Tibial nerve (tissue), 4 donors: ENCODE results near the gene PPP2R1B. TPM values are rescaled to one million over a fixed set of nuclear protein-coding genes. Genes with fewer than 3 reads are reported as not detected.

Experiments
- DNase-seq, 2 donors: peaks; one replicate each; pipeline ENCODE4 v3.0.0-alpha.2; 2019; ENCODE audit warnings: low spot score in 2 of 2
- H3K27ac ChIP-seq, 4 donors: fragments of 200-600 bp; sonication (generic) in 3 of 4; one replicate each; pipeline ENCODE4 v1.5.1; 2017 to 2019; ENCODE audit warnings: mild to moderate bottlenecking in 1 of 4
- H3K27me3 ChIP-seq, 2 donors: fragments of 200-600 bp; sonication (generic) in 1 of 2; one replicate each; pipeline versions ENCODE4 v1.5.1 to v1.6.0; 2017 to 2019
- H3K36me3 ChIP-seq, 3 donors: fragments of 200-600 bp; sonication (generic); one replicate each; pipeline ENCODE4 v1.5.1; 2018 to 2019
- H3K4me1 ChIP-seq, 4 donors: fragments of 200-600 bp; sonication (generic) in 3 of 4; one replicate each; pipeline ENCODE4 v1.5.1; 2017 to 2019
- H3K4me3 ChIP-seq, 4 donors: fragments of 200-600 bp; sonication (generic) in 3 of 4; one replicate each; pipeline ENCODE4 v1.5.1; 2017 to 2019; ENCODE audit warnings: mild to moderate bottlenecking in 1 of 4, moderate library complexity in 1 of 4
- H3K9me3 ChIP-seq, 4 donors: fragments of 200-600 bp; sonication (generic) in 3 of 4; one replicate each; pipeline ENCODE4 v1.5.1; 2017 to 2019
- CTCF ChIP-seq, 5 experiments: fragments of 200-600 bp in 3 of 5; fragments of 450-650 bp in 2 of 5; sonication (generic) in 3 of 5; IDR thresholded peaks; one replicate each; pipeline ENCODE4 v1.5.1; 2016 to 2019; ENCODE audit warnings: antibody characterized with exemption in 5 of 5, mild to moderate bottlenecking in 3 of 5, moderate library complexity in 2 of 5
- EP300 ChIP-seq, 2 donors: sonication (generic); formaldehyde crosslinking; IDR thresholded peaks; one replicate each; pipeline ENCODE4 v1.6.1; 2017; ENCODE audit warnings: antibody characterized with exemption in 2 of 2, mild to moderate bottlenecking in 1 of 2
- POLR2A ChIP-seq, 2 donors: fragments of 450-650 bp; IDR thresholded peaks; one replicate each; pipeline ENCODE4 v1.6.1; 2017; ENCODE audit warnings: antibody characterized with exemption in 2 of 2, mild to moderate bottlenecking in 2 of 2, moderate library complexity in 2 of 2
- WGBS, 2 donors: methylation state at CpG; one replicate each; pipeline ENCODE4 v1.1.5; 2018; 5-methylcytosine and 5-hydroxymethylcytosine counted together
- total RNA-seq, 4 donors: library from RNA; depleted of rRNA; stranded (reverse); fragments of >200 nt; gene quantifications; one replicate each; pipeline ENCODE4 v1.1.0, GENCODE V29; 2016

Gene PPP2R1B
- total RNA-seq, 4 donors from 2014 or later: 20.8 to 41.4 (median 25.1) TPM

GRCh38 chr11:111793863-111794262, 27.7 kb upstream of the PPP2R1B start:
- Histone ChIP-seq H3K27me3 (no peaks in the 10 kb centered on the region), H3K27ac (peak overlapping the region in 2 of 4 donors; percentile 35 to 50), H3K36me3 (peaks cover 0 to 41% (median 0%) of the 10 kb centered on the region in 3 donors), H3K4me3 (no peak overlapping the region), H3K9me3 (peaks cover 0 to 4% (median 0%) of the 10 kb centered on the region in 4 donors), H3K4me1 (peaks cover 0 to 11% (median 0%) of the 10 kb centered on the region in 4 donors)
- 32 to 52% methylated on average over 5 of the region's 5 CpGs for WGBS, 2 donors
- TF ChIP-seq EP300 (IDR thresholded peaks at IDR 0.05) (no peak), POLR2A (IDR thresholded peaks at IDR 0.05) (no peak), CTCF (IDR thresholded peaks at IDR 0.05) (no peak)
- DNase-seq: no peak

- TF ChIP-seq CTCF (IDR thresholded peaks at IDR 0.05): no peak
- TF ChIP-seq POLR2A (IDR thresholded peaks at IDR 0.05): no peak
- TF ChIP-seq EP300 (IDR thresholded peaks at IDR 0.05): no peak
- WGBS, 2 donors: 85 to 87% methylated on average over 6 of the region's 6 CpGs
- peaks cover 0 to 11% (median 0%) of the 10 kb centered on the region in 4 donors for H3K4me1 ChIP-seq
- H3K9me3 ChIP-seq: peaks cover 0 to 4% (median 0%) of the 10 kb centered on the region in 4 donors
- no peak for DNase-seq
- H3K4me3 ChIP-seq: no peak overlapping the region
- peaks cover 0 to 35% (median 0%) of the 10 kb centered on the region in 3 donors for H3K36me3 ChIP-seq
- H3K27ac ChIP-seq: no peak overlapping the region
- H3K27me3 ChIP-seq: no peaks in the 10 kb centered on the region
Observed at GRCh38 chr11:111792955-111793500, 26.8 kb upstream of the PPP2R1B start.

- Histone ChIP-seq H3K36me3 (peaks cover 0 to 29% (median 0%) of the 10 kb centered on the region in 3 donors), H3K4me1 (peaks cover 0 to 11% (median 0%) of the 10 kb centered on the region in 4 donors), H3K9me3 (peaks cover 0 to 3% (median 0%) of the 10 kb centered on the region in 4 donors), H3K27ac (no peak overlapping the region), H3K27me3 (no peaks in the 10 kb centered on the region), H3K4me3 (no peak overlapping the region)
- DNase-seq: no peak
- TF ChIP-seq POLR2A (IDR thresholded peaks at IDR 0.05): no peak
- no peak for TF ChIP-seq EP300 (IDR thresholded peaks at IDR 0.05)
- TF ChIP-seq CTCF (IDR thresholded peaks at IDR 0.05): no peak
- 94 to 98% methylated on average over 1 of the region's 1 CpG for WGBS, 2 donors
Observed at GRCh38 chr11:111792314-111792713, 26.1 kb upstream of the PPP2R1B start.

GRCh38 chr11:111788464-111788863, 22.3 kb upstream of the PPP2R1B start:
- H3K27ac ChIP-seq: no peak overlapping the region
- H3K36me3 ChIP-seq: peaks cover 0 to 41% (median 11%) of the 10 kb centered on the region in 3 donors
- WGBS, 2 donors: 81 to 90% methylated on average over 2 of the region's 2 CpGs
- no peaks in the 10 kb centered on the region for H3K27me3 ChIP-seq
- H3K9me3 ChIP-seq: no peaks in the 10 kb centered on the region
- DNase-seq: no peak
- no peaks in the 10 kb centered on the region for H3K4me1 ChIP-seq
- TF ChIP-seq POLR2A (IDR thresholded peaks at IDR 0.05) (no peak), CTCF (IDR thresholded peaks at IDR 0.05) (no peak), EP300 (IDR thresholded peaks at IDR 0.05) (no peak)
- H3K4me3 ChIP-seq: no peak overlapping the region

- Histone ChIP-seq H3K4me1 (no peaks in the 10 kb centered on the region), H3K4me3 (no peak overlapping the region), H3K9me3 (no peaks in the 10 kb centered on the region), H3K36me3 (peaks cover 0 to 45% (median 11%) of the 10 kb centered on the region in 3 donors), H3K27ac (no peak overlapping the region), H3K27me3 (no peaks in the 10 kb centered on the region)
- DNase-seq: no peak
- TF ChIP-seq CTCF (IDR thresholded peaks at IDR 0.05): no peak
- no peak for TF ChIP-seq POLR2A (IDR thresholded peaks at IDR 0.05)
- no peak for TF ChIP-seq EP300 (IDR thresholded peaks at IDR 0.05)
- 79 to 80% methylated on average over 2 of the region's 2 CpGs for WGBS, 2 donors
Observed at GRCh38 chr11:111788051-111788450, 21.9 kb upstream of the PPP2R1B start.
